Breast epithelium (tissue), 4 donors: ENCODE results near the gene CDC16. TPM values are rescaled to one million over a fixed set of nuclear protein-coding genes. Genes with fewer than 3 reads are reported as not detected.
"Not testable (repeated sequence)": the region's sequence is repeated elsewhere in the genome, so short reads cannot be mapped to it uniquely, and the experiment has no call there.

Source experiments
- DNase-seq, 2 donors: peaks; one replicate each; pipeline ENCODE4 v3.0.0-alpha.2; 2019; ENCODE audit warnings: low spot score in 2 of 2
- H3K27ac ChIP-seq, 2 donors: fragments of 200-600 bp; sonication (generic) in 1 of 2; one replicate each; pipeline ENCODE4 v1.5.1; 2016 to 2019; ENCODE audit warnings: mild to moderate bottlenecking in 1 of 2
- H3K27me3 ChIP-seq, 2 donors: fragments of 200-600 bp; sonication (generic) in 1 of 2; one replicate each; pipeline versions ENCODE4 v1.5.1 to v1.6.0; 2017 to 2019; ENCODE audit warnings: control low read depth in 1 of 2, mild to moderate bottlenecking in 1 of 2
- H3K36me3 ChIP-seq: fragments of 200-600 bp; one replicate; pipeline ENCODE4 v1.5.1; 2019
- H3K4me1 ChIP-seq, 2 donors: fragments of 200-600 bp; sonication (generic); one replicate each; pipeline ENCODE4 v1.5.1; 2016 to 2019; ENCODE audit warnings: control low read depth in 1 of 2
- H3K4me3 ChIP-seq, 3 donors: fragments of 200-600 bp; sonication (generic); 1 replicate in 2 of 3; 2 replicates in 1 of 3; pipeline ENCODE4 v1.5.1; 2016 to 2019; ENCODE audit warnings: mild to moderate bottlenecking in 3 of 3, moderate library complexity in 2 of 3
- H3K9me3 ChIP-seq, 2 donors: fragments of 200-600 bp; sonication (generic) in 1 of 2; one replicate each; pipeline ENCODE4 v1.5.1; 2016 to 2019; ENCODE audit warnings: control low read depth in 1 of 2
- POLR2A ChIP-seq: fragments of 450-650 bp; IDR thresholded peaks from one replicate; pipeline ENCODE4 v1.6.1; 2016; ENCODE audit warnings: antibody characterized with exemption, mild to moderate bottlenecking, moderate library complexity
- POLR2AphosphoS5 ChIP-seq, 3 donors: sonication (generic); formaldehyde crosslinking; IDR thresholded peaks; one replicate each; pipeline ENCODE4 v1.6.1; 2017; ENCODE audit warnings: antibody characterized with exemption in 3 of 3
- intact Hi-C: fragments of 100-400 bp; cut with DNase I; formaldehyde crosslinking; loops from one replicate; pipeline ENCODE4 v1.15.1; 2023; ENCODE audit warnings: low total_unique reads
- total RNA-seq, 3 donors: library from RNA; depleted of rRNA; stranded (reverse); fragments of >200 nt; gene quantifications; one replicate each; pipeline ENCODE4 v1.1.0, GENCODE V29; 2016
- TF ChIP-seq, protein P1 (sequence below), 3 donors: fragments of 450-650 bp; IDR thresholded peaks; one replicate each; pipeline ENCODE4 v1.5.1; 2016 to 2017; ENCODE audit warnings: antibody characterized with exemption in 3 of 3, mild to moderate bottlenecking in 3 of 3, moderate library complexity in 3 of 3

CDC16 gene
- 10 to 100 TPM; 53.1 to 82.5 (median 77.7) TPM for total RNA-seq

DNA sequence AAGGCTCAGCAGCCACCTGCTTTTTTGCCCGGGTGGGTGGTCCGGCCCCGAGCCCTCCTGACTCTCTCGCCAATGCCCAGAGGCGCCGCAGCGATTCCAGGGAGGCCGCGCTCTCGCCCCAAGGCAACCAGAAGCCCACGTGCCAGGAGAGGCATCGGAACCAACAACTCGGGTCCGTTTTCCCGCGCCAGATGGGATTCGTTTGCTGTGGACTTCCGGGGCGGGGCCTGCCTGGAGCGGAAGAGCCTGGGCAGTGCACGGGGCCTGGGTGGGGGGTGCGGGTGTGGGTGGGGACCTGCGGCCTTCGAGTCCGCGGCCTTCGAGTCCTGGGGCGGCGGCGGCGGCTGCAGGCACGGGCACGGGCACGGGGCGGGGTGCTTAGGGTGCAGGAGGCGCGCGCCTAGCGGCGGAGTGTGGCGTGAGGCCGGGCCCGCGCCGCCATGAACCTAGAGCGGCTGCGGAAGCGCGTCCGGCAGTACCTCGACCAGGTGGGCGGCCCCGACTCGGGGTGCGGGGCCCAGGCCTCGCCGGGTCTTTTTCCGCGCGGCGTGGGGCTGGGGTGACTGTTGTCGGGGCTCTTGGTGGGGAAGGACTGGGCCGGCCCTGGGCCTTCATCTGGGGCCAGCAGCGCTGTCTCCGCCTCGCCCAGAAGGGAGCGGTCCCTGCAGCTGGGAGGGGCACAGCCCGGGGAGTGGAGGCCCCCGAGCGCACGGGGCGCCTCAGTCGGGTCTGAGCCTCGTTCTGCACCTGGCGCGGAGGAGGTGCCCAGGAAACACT lies at the start of gene CDC16:
Gene CDC16 (plus strand): TSS at position 253 of the 777 bp plus-strand sequence. CDS start 188 bp downstream, at position 441.
- Histone ChIP-seq H3K4me1 (no peaks in the 10 kb centered on the region), H3K9me3 (no peaks in the 10 kb centered on the region), H3K27ac (peak within 1 kb of the TSS; percentile 73 to 89), H3K27me3 (no peaks in the 10 kb centered on the region), H3K36me3 (no peaks in the 10 kb centered on the region), H3K4me3 (peak within 1 kb of the TSS; percentile 69 to 95 (median 88))
- DNase-seq, result peak; percentile 85 to 91
- TF ChIP-seq POLR2A (no peak), POLR2AphosphoS5 (IDR thresholded peaks at IDR 0.05) (peak in 2 of 3 donors; percentile 45 to 61)
- TF ChIP-seq, protein P1, sequence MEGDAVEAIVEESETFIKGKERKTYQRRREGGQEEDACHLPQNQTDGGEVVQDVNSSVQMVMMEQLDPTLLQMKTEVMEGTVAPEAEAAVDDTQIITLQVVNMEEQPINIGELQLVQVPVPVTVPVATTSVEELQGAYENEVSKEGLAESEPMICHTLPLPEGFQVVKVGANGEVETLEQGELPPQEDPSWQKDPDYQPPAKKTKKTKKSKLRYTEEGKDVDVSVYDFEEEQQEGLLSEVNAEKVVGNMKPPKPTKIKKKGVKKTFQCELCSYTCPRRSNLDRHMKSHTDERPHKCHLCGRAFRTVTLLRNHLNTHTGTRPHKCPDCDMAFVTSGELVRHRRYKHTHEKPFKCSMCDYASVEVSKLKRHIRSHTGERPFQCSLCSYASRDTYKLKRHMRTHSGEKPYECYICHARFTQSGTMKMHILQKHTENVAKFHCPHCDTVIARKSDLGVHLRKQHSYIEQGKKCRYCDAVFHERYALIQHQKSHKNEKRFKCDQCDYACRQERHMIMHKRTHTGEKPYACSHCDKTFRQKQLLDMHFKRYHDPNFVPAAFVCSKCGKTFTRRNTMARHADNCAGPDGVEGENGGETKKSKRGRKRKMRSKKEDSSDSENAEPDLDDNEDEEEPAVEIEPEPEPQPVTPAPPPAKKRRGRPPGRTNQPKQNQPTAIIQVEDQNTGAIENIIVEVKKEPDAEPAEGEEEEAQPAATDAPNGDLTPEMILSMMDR (IDR thresholded peaks at IDR 0.05), result no peak
- intact Hi-C loops, result no loop called here

- no peak for DNase-seq
- Histone ChIP-seq H3K27ac (no peak overlapping the region), H3K4me1 (no peaks in the 10 kb centered on the region), H3K27me3 (no peaks in the 10 kb centered on the region), H3K9me3 (peaks cover 7 to 8% of the 10 kb centered on the region in 2 donors), H3K36me3 (no peaks in the 10 kb centered on the region), H3K4me3 (no peak overlapping the region)
- no peak for TF ChIP-seq POLR2A
- TF ChIP-seq, protein P1 (IDR thresholded peaks at IDR 0.05), result no peak
- TF ChIP-seq POLR2AphosphoS5 (IDR thresholded peaks at IDR 0.05), result no peak
- intact Hi-C loops, result no loop called here
Observed at GRCh38 chr13:114185182-114185971, 49.3 kb upstream of the CDC16 start.

- intact Hi-C loops, result no loop called here
- Histone ChIP-seq H3K4me1 (no peaks in the 10 kb centered on the region), H3K4me3 (no peak overlapping the region), H3K27me3 (no peaks in the 10 kb centered on the region), H3K36me3 (no peaks in the 10 kb centered on the region), H3K27ac (no peak overlapping the region), H3K9me3 (no peaks in the 10 kb centered on the region)
- TF ChIP-seq POLR2AphosphoS5 (IDR thresholded peaks at IDR 0.05) (no peak), POLR2A (no peak)
- TF ChIP-seq, protein P1 (IDR thresholded peaks at IDR 0.05), result no peak
- no peak for DNase-seq
Observed at GRCh38 chr13:114194853-114195252, 39.8 kb upstream of the CDC16 start.

DNA sequence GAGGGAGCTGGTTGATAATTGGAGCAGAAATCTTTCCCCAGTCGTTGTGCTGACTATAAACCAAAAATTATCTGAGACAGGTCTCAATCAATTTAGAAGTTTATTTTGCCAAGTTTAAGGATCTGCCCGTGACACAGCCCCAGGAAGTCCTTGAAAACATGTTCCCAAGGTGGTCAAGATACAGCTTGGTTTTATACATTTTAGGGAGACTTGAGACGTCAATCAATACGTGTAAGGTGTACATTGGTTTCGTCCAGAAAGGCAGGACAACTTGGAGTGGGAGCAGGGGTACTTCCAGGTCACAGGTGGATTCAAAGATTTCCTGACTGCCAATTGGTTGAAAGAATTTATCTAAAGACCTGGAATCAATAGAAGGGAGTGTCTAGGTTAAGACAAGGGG lies 38.1 kb upstream of the CDC16 start:
- no peak overlapping the region for H3K4me3 ChIP-seq
- no peaks in the 10 kb centered on the region for H3K36me3 ChIP-seq
- no peaks in the 10 kb centered on the region for H3K27me3 ChIP-seq
- TF ChIP-seq, protein P1 (IDR thresholded peaks at IDR 0.05), result no peak
- TF ChIP-seq POLR2A, result no peak
- TF ChIP-seq POLR2AphosphoS5 (IDR thresholded peaks at IDR 0.05), result no peak
- H3K9me3 ChIP-seq, result no peaks in the 10 kb centered on the region
- no peak for DNase-seq
- H3K4me1 ChIP-seq, result no peaks in the 10 kb centered on the region
- intact Hi-C loops, result no loop called here
- H3K27ac ChIP-seq, result no peak overlapping the region

DNA sequence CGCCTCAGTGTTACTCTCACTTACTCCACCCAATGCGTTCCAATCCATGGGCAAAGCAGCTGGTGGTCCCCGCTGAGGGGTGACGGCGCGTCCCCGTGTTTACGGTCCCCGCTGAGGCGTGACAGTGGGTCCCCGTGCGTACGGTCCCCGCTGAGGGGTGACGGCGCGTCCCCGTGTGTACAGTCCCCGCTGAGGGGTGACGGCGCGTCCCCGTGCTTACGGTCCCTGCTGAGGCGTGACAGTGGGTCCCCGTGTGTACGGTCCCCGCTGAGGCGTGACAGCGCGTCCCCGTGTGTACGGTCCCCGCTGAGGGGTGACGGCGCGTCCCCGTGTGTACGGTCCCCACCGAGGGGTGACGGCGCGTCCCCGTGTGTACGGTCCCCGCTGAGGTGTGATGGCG lies 36.1 kb upstream of the CDC16 start:
- no peaks in the 10 kb centered on the region for H3K9me3 ChIP-seq

DNA sequence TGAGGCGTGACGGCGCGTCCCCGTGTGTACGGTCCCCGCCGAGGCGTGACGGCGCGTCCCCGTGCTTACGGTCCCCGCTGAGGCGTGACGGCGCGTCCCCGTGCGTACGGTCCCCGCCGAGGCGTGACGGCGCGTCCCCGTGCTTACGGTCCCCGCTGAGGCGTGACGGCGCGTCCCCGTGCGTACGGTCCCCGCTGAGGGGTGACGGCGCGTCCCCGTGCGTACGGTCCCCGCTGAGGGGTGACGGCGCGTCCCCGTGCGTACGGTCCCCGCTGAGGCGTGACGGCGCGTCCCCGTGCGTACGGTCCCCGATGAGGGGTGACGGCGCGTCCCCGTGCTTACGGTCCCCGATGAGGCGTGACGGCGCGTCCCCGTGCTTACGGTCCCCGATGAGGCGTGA lies 35.2 kb upstream of the CDC16 start:
- H3K4me3 ChIP-seq, result peak overlapping the region in 1 of 3 donors; percentile 54
- H3K36me3 ChIP-seq, H3K4me1 ChIP-seq, H3K27me3 ChIP-seq, intact Hi-C loops, H3K27ac ChIP-seq, H3K9me3 ChIP-seq, DNase-seq: not testable (repeated sequence)

More for the DNA sequence above, 36.1 kb upstream of the CDC16 start:
- TF ChIP-seq, protein P1 (IDR thresholded peaks at IDR 0.05), result no peak
- TF ChIP-seq POLR2AphosphoS5 (IDR thresholded peaks at IDR 0.05) (no peak), POLR2A (no peak)
- DNase-seq, result no peak
- H3K4me3 ChIP-seq, result no peak overlapping the region
- H3K36me3 ChIP-seq, result no peaks in the 10 kb centered on the region
- intact Hi-C loops, result no loop called here
- no peaks in the 10 kb centered on the region for H3K4me1 ChIP-seq
- H3K27ac ChIP-seq, result no peak overlapping the region
- H3K27me3 ChIP-seq, result no peaks in the 10 kb centered on the region
